ENCODE measurements around the gene ANKRD53.

Gene ANKRD53

DNA sequence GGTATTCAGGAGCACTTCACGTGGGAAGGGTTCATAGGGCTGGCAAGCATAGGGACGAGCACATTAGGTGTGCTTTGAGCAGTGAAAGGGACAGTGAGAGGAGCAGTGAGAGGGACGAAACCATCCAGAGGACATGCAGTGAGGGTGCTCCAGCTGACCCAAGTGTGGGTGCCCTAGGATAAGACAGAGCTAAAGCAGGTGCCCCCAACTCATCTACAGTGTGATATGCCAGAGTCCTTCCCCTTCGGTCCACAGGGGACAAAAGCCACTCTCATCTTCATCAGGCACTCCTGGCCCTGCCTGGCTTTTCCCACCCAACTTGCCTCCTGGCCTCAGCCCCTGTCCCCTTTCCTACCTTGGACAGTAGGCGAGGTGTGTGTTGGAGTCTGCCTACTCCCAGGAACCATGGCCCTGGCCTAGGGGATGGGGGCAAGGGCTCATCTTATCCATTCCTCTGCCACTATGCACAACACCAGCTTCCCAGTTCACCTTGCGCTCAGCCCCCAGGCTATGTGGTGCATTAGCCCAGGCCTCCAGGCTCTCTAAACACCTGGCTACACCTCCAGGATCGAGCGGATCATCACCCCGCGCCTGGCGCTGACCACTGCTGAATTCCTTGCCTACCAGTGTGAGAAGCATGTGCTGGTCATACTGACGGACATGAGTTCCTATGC, 16.1 kb upstream of the ANKRD53 start:
- Histone ChIP-seq H3K4me3 (ENCODE audit: insufficient read depth in 1 of 2, low read depth in 1 of 2, low read length in 2 of 2) (no peak overlapping the region), H3K9me3 (ENCODE audit: control insufficient read depth, low read length) (no peaks in the 10 kb centered on the region), H3K27ac (ENCODE audit: low read length, poor library complexity, severe bottlenecking) (no peak overlapping the region), H3K36me3 (ENCODE audit: control insufficient read depth in 1 of 2, insufficient read depth in 2 of 2, low read depth in 1 of 2, low read length in 2 of 2) (no peaks in the 10 kb centered on the region), H3K4me1 (ENCODE audit: control insufficient read depth, insufficient read depth, low read depth, low read length) (peaks cover 7% of the 10 kb centered on the region), H4K91ac (ENCODE audit: low read length) (no peak overlapping the region), H3K79me1 (replicated peaks; ENCODE audit: low read length, poor library complexity, severe bottlenecking) (no peaks in the 10 kb centered on the region), H3K4ac (ENCODE audit: low read depth in 1 of 2, low read length in 2 of 2) (no peak overlapping the region), H3K9ac (ENCODE audit: low read length) (no peak overlapping the region), H3K14ac (ENCODE audit: low read length in 2 of 2) (no peak overlapping the region), H2AK5ac (ENCODE audit: low read length, severe bottlenecking) (no peak overlapping the region), H4K8ac (ENCODE audit: low read length) (no peak overlapping the region), H3K4me2 (ENCODE audit: low read length, poor library complexity, severe bottlenecking) (no peak overlapping the region), H3K23ac (ENCODE audit: low read length in 2 of 2) (peak overlapping the region in 1 of 2 experiments; percentile 10), H2BK12ac (ENCODE audit: low read length in 2 of 2) (no peak overlapping the region), H2BK5ac (ENCODE audit: low read depth, low read length, poor library complexity, severe bottlenecking) (no peak overlapping the region), H3K18ac (ENCODE audit: low read depth in 1 of 2, low read length in 2 of 2) (no peak overlapping the region), H3K27me3 (ENCODE audit: control insufficient read depth in 1 of 2, insufficient read depth in 1 of 2, low read length in 2 of 2) (peaks cover 49 to 51% of the 10 kb centered on the region in 2 experiments), H2BK120ac (ENCODE audit: low read depth, low read length) (no peak overlapping the region), H2BK15ac (ENCODE audit: low read depth, poor library complexity, severe bottlenecking) (no peak overlapping the region), H2AFZ (ENCODE audit: low read depth, low read length) (no peak overlapping the region)
- WGBS = 71% methylated on average over 12 of the region's 12 CpGs
- DNase-seq = no peak

DNA sequence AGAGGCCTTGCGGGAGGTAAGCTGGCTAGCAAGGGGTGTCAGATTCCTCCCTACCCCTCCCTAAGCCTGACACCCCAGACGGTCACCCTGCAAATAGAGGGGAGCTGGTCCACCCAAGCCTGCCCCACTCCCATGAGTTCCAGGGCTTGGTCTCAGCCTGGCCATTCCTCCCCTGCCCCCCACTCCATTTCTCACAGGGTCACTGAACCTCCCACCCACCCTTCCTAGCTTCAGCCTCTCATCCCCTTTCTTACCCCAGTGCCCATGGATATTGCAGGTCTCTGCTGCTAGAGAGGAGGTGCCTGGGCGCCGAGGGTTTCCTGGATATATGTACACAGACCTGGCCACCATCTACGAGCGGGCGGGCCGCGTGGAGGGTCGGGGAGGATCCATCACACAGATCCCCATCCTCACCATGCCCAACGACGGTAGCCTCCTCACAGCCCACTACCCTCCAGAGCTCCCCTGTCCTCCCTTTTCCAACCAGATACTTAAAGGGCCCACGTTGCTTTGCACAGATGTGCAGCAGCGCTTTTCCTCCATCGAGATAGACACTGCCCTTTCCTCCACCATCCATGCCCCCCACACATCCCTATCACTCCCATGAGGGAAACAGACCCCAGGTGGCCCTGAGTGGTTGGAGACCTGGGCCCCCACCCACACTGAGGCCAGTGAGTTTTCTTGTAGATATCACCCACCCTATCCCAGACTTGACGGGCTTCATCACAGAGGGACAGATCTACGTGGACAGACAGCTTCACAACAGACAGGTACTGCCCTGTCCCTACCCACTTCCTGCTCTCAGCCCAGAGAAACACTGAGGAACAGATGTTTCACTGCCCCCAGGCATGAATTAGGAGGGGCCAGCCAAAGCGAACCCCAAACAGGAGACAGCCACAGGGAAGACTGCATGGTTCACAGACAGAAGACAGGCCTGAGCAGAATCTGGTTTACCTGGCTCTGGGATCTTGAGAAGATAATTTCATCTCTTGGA, 15.2 kb upstream of the ANKRD53 start:
- no peaks in the 10 kb centered on the region for H3K79me1 ChIP-seq (replicated peaks; ENCODE audit: low read length, poor library complexity, severe bottlenecking)
- H3K36me3 ChIP-seq (ENCODE audit: control insufficient read depth in 1 of 2, insufficient read depth in 2 of 2, low read depth in 1 of 2, low read length in 2 of 2) = no peaks in the 10 kb centered on the region
- no peak for DNase-seq
- no peak overlapping the region for H2BK5ac ChIP-seq (ENCODE audit: low read depth, low read length, poor library complexity, severe bottlenecking)
- no peaks in the 10 kb centered on the region for H3K9me3 ChIP-seq (ENCODE audit: control insufficient read depth, low read length)
- no peak overlapping the region for H4K91ac ChIP-seq (ENCODE audit: low read length)
- no peak overlapping the region for H2BK12ac ChIP-seq (ENCODE audit: low read length in 2 of 2)
- WGBS = 79% methylated on average over 18 of the region's 18 CpGs
- no peak overlapping the region for H2BK15ac ChIP-seq (ENCODE audit: low read depth, poor library complexity, severe bottlenecking)
- H2AK5ac ChIP-seq (ENCODE audit: low read length, severe bottlenecking) = no peak overlapping the region
- no peak overlapping the region for H3K9ac ChIP-seq (ENCODE audit: low read length)
- H3K4me3 ChIP-seq (ENCODE audit: insufficient read depth in 1 of 2, low read depth in 1 of 2, low read length in 2 of 2) = no peak overlapping the region
- H2AFZ ChIP-seq (ENCODE audit: low read depth, low read length) = no peak overlapping the region
- no peak overlapping the region for H3K27ac ChIP-seq (ENCODE audit: low read length, poor library complexity, severe bottlenecking)
- H3K27me3 ChIP-seq (ENCODE audit: control insufficient read depth in 1 of 2, insufficient read depth in 1 of 2, low read length in 2 of 2) = peaks cover 44 to 47% of the 10 kb centered on the region in 2 experiments
- no peak overlapping the region for H2BK120ac ChIP-seq (ENCODE audit: low read depth, low read length)
- no peak overlapping the region for H3K4me2 ChIP-seq (ENCODE audit: low read length, poor library complexity, severe bottlenecking)
- no peak overlapping the region for H4K8ac ChIP-seq (ENCODE audit: low read length)
- no peak overlapping the region for H3K18ac ChIP-seq (ENCODE audit: low read depth in 1 of 2, low read length in 2 of 2)
- H3K4me1 ChIP-seq (ENCODE audit: control insufficient read depth, insufficient read depth, low read depth, low read length) = peaks cover 7% of the 10 kb centered on the region
- H3K23ac ChIP-seq (ENCODE audit: low read length in 2 of 2) = peak overlapping the region in 1 of 2 experiments; percentile 10
- H3K4ac ChIP-seq (ENCODE audit: low read depth in 1 of 2, low read length in 2 of 2) = no peak overlapping the region
- H3K14ac ChIP-seq (ENCODE audit: low read length in 2 of 2) = no peak overlapping the region

DNA sequence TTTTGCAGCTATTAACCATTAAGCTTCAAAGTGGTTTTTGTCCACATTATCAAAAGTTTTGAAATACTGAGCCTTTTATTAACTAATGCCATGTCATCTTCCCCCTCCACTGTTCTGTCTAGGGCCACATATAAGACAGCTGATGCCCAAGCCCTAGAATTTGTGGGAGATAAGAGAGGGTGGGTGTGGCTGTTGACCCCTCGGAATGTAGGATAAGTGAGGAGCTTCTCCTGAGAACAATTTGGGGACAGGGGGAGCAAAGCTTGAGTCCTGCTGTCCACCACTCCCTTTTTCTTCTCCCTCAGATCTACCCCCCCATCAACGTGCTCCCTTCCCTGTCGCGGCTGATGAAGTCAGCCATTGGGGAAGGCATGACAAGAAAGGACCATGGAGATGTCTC, 14.3 kb upstream of the ANKRD53 start:
- Histone ChIP-seq H3K4me1 (ENCODE audit: control insufficient read depth, insufficient read depth, low read depth, low read length) (peaks cover 7% of the 10 kb centered on the region), H2BK120ac (ENCODE audit: low read depth, low read length) (no peak overlapping the region), H3K9me3 (ENCODE audit: control insufficient read depth, low read length) (no peaks in the 10 kb centered on the region), H3K18ac (ENCODE audit: low read depth in 1 of 2, low read length in 2 of 2) (no peak overlapping the region), H3K14ac (ENCODE audit: low read length in 2 of 2) (no peak overlapping the region), H3K4me3 (ENCODE audit: insufficient read depth in 1 of 2, low read depth in 1 of 2, low read length in 2 of 2) (no peak overlapping the region), H2AFZ (ENCODE audit: low read depth, low read length) (no peak overlapping the region), H3K4ac (ENCODE audit: low read depth in 1 of 2, low read length in 2 of 2) (no peak overlapping the region), H3K27ac (ENCODE audit: low read length, poor library complexity, severe bottlenecking) (no peak overlapping the region), H3K27me3 (ENCODE audit: control insufficient read depth in 1 of 2, insufficient read depth in 1 of 2, low read length in 2 of 2) (peaks cover 39 to 43% of the 10 kb centered on the region in 2 experiments), H2AK5ac (ENCODE audit: low read length, severe bottlenecking) (no peak overlapping the region), H3K79me1 (replicated peaks; ENCODE audit: low read length, poor library complexity, severe bottlenecking) (no peaks in the 10 kb centered on the region), H3K4me2 (ENCODE audit: low read length, poor library complexity, severe bottlenecking) (no peak overlapping the region), H4K8ac (ENCODE audit: low read length) (no peak overlapping the region), H2BK12ac (ENCODE audit: low read length in 2 of 2) (no peak overlapping the region), H4K91ac (ENCODE audit: low read length) (no peak overlapping the region), H3K23ac (ENCODE audit: low read length in 2 of 2) (no peak overlapping the region), H2BK5ac (ENCODE audit: low read depth, low read length, poor library complexity, severe bottlenecking) (no peak overlapping the region), H2BK15ac (ENCODE audit: low read depth, poor library complexity, severe bottlenecking) (no peak overlapping the region), H3K36me3 (ENCODE audit: control insufficient read depth in 1 of 2, insufficient read depth in 2 of 2, low read depth in 1 of 2, low read length in 2 of 2) (no peaks in the 10 kb centered on the region), H3K9ac (ENCODE audit: low read length) (no peak overlapping the region)
- WGBS = 73% methylated on average over 2 of the region's 4 CpGs
- DNase-seq = no peak

All from mesenchymal stem cell (in vitro differentiated cells and primary cell).